K562 (cell line): ENCODE results near the gene PPT2. TPM values are rescaled to one million over a fixed set of nuclear protein-coding genes. Genes with fewer than 3 reads are reported as not detected.
A peak's percentile ranks its signal among the peaks of the same experiment; 100 is the strongest.

Experiments used
- ARNT ChIP-seq, 2 experiments: fragments of 450-650 bp; IDR thresholded peaks; 2 replicates each; pipeline ENCODE4 v1.6.1; 2016; ENCODE audit warnings: mild to moderate bottlenecking in 1 of 2
- CAMTA2 ChIP-seq: fragments of 250-450 bp; sonication (Bioruptor Pico); conservative IDR thresholded peaks from 2 replicates; pipeline ENCODE4 v1.5.1; 2022
- KLF1 ChIP-seq: fragments of 450-650 bp; IDR thresholded peaks from 2 replicates; pipeline ENCODE4 v1.6.1; 2016; ENCODE audit warnings: missing genetic modification characterization, missing compliant biosample characterization
- KLF10 ChIP-seq: fragments of 250-450 bp; sonication (Bioruptor Pico); IDR thresholded peaks from 2 replicates; pipeline ENCODE4 v1.6.1; 2021; ENCODE audit warnings: matching md5 sums
- MAFG ChIP-seq: fragments of 450-650 bp; conservative IDR thresholded peaks from 2 replicates; pipeline ENCODE4 v1.6.1; 2016; ENCODE audit warnings: missing genetic modification characterization, missing compliant biosample characterization
- MAZ ChIP-seq, 2 experiments: fragments of 450-650 bp in 1 of 2; sonication (generic) in 1 of 2; formaldehyde crosslinking; IDR thresholded peaks in 1 of 2; conservative IDR thresholded peaks in 1 of 2; 2 replicates each; pipeline versions ENCODE4 v1.4.0 to v1.5.0; 2020; ENCODE audit warnings: mild to moderate bottlenecking in 1 of 2, missing genetic modification reagents in 1 of 2
- MIER1 ChIP-seq: fragments of 450-650 bp; IDR thresholded peaks from 2 replicates; pipeline ENCODE4 v1.6.1; 2016; ENCODE audit warnings: antibody characterized with exemption, mild to moderate bottlenecking, low read depth
- XRCC3 ChIP-seq: fragments of 450-650 bp; IDR thresholded peaks from 2 replicates; pipeline ENCODE4 v1.6.1; 2017; ENCODE audit warnings: mild to moderate bottlenecking, moderate library complexity
- ZKSCAN1 ChIP-seq: fragments of 150-350 bp; IDR thresholded peaks from 2 replicates; pipeline ENCODE4 v1.6.1; 2016; ENCODE audit warnings: low read depth, low read length
- ZNF197 ChIP-seq: fragments of 200-800 bp; sonication (Bioruptor generic); IDR thresholded peaks from 2 replicates; pipeline ENCODE4 v1.6.1; 2016; ENCODE audit warnings: low read depth, missing genetic modification characterization, missing compliant biosample characterization
- ZNF23 ChIP-seq: fragments of 250-450 bp; sonication (Bioruptor Pico); IDR thresholded peaks from 2 replicates; pipeline ENCODE4 v1.4.0; 2020; ENCODE audit warnings: mild to moderate bottlenecking
- ZNF282 ChIP-seq: sonication (generic); formaldehyde crosslinking; IDR thresholded peaks from 2 replicates; pipeline ENCODE4 v1.8.1; 2023; ENCODE audit warnings: missing genetic modification reagents
- ZNF780A ChIP-seq: fragments of 250-450 bp; sonication (Bioruptor Pico); IDR thresholded peaks from 2 replicates; pipeline ENCODE4 v1.5.0; 2021; ENCODE audit warnings: mild to moderate bottlenecking
- polyA plus RNA-seq, 8 experiments: library from polyadenylated mRNA; depleted of rRNA in 4 of 8; stranded (reverse) in 5 of 8; unstranded in 3 of 8; fragments of >200 nt; fragmentation: Nextera tagmentation in 2 of 8; fragmentation: Illumina TruSeq in 1 of 8; extraction: Ambion mirVana in 2 of 8; extraction: Trizol in 1 of 8; gene quantifications; 2 replicates each; pipeline versions ENCODE4 v1.2.1 to v1.2.3, GENCODE V29; 2011 to 2014; ENCODE audit warnings: inconsistent platforms in 1 of 8, missing spikeins in 1 of 8
- total RNA-seq, 7 experiments: library from RNA; depleted of rRNA in 6 of 7; stranded (reverse); fragments of >200 nt in 6 of 7; fragmentation: Illumina TruSeq in 2 of 7; extraction: Trizol in 2 of 7; gene quantifications; 2 replicates each; pipeline versions ENCODE4 v1.2.1 to v1.2.3, GENCODE V29; 2011 to 2021; ENCODE audit warnings: low replicate concordance in 1 of 7
- TF ChIP-seq, protein P1 (sequence below): sonication (generic); formaldehyde crosslinking; IDR thresholded peaks from 2 replicates; pipeline ENCODE4 v1.8.0; 2022; ENCODE audit warnings: mild to moderate bottlenecking, missing genetic modification reagents
- TF ChIP-seq, protein P2 (sequence below): fragments of 450-650 bp; IDR thresholded peaks from 2 replicates; pipeline ENCODE4 v1.6.1; 2016; ENCODE audit warnings: low read depth
- TF ChIP-seq, protein P3 (sequence below): fragments of 250-450 bp; sonication (Bioruptor Pico); IDR thresholded peaks from 2 replicates; pipeline ENCODE4 v1.8.0; 2022; ENCODE audit warnings: moderate library complexity, mild to moderate bottlenecking, inconsistent platforms

Gene PPT2
- total and polyA plus RNA-seq, 9 of the 15 experiments (the other 6 are each of a cell fraction or from before 2014, with no cell fraction given) = 27.4 to 98.8 (median 69.9) TPM

DNA sequence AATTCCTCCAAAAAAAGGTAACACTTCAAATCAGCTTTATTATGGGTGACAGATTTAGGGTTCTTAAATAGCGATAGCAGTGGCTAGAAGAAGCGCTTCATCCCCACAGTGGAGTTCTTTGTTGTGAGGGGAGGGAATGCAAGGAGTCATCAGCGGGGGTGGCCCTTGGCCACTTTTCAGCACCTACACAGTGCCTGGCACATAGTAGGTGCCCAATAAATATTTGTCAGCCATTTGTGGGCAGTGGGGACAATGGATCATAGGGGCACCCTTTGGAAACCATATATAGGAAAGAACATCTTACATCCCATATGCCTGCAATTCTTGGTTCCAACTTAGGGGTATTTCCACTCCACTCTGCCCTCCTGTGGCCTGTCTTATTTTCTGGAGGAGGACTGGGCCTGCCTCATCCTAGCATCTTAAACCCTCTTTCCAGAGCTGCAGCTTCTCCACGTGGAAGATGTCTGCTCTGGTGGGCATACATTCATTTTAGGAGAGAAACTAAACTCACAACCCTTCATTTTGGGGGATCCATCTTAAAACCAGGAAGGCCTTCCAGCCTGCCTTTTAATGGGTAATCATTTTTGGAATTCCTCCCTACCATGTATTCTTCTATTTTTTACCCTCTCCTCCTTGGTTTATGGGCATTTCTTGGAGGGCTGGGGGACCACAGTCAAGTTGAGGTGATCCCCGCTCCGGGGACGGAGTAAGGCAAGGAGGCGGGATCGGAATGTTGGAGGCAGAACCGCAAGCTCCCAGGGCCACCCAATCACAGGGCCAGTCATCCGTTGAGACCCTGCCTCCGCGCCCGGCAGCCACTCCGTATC lies 41.1 kb downstream of the PPT2 start (continued):
- TF ChIP-seq, protein P1, sequence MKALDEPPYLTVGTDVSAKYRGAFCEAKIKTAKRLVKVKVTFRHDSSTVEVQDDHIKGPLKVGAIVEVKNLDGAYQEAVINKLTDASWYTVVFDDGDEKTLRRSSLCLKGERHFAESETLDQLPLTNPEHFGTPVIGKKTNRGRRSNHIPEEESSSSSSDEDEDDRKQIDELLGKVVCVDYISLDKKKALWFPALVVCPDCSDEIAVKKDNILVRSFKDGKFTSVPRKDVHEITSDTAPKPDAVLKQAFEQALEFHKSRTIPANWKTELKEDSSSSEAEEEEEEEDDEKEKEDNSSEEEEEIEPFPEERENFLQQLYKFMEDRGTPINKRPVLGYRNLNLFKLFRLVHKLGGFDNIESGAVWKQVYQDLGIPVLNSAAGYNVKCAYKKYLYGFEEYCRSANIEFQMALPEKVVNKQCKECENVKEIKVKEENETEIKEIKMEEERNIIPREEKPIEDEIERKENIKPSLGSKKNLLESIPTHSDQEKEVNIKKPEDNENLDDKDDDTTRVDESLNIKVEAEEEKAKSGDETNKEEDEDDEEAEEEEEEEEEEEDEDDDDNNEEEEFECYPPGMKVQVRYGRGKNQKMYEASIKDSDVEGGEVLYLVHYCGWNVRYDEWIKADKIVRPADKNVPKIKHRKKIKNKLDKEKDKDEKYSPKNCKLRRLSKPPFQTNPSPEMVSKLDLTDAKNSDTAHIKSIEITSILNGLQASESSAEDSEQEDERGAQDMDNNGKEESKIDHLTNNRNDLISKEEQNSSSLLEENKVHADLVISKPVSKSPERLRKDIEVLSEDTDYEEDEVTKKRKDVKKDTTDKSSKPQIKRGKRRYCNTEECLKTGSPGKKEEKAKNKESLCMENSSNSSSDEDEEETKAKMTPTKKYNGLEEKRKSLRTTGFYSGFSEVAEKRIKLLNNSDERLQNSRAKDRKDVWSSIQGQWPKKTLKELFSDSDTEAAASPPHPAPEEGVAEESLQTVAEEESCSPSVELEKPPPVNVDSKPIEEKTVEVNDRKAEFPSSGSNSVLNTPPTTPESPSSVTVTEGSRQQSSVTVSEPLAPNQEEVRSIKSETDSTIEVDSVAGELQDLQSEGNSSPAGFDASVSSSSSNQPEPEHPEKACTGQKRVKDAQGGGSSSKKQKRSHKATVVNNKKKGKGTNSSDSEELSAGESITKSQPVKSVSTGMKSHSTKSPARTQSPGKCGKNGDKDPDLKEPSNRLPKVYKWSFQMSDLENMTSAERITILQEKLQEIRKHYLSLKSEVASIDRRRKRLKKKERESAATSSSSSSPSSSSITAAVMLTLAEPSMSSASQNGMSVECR (CRISPR knock-in tag) = no peak
- TF ChIP-seq CAMTA2 (CRISPR knock-in tag) (no peak), ZNF197 (CRISPR knock-in tag) (no peak), MAFG (tag) (no peak), ZNF23 (no peak), KLF1 (tag) (no peak), ZNF282 (no peak), XRCC3 (no peak), ZNF780A (CRISPR knock-in tag) (no peak), ARNT (IDR thresholded peaks at IDR 0.05) (peak; percentile 73 to 88; a peak in 2 of 4 replicates), MIER1 (0 out of 2 replicates have a peak, but pooled peaks have one; percentile 39), MAZ (CRISPR knock-in tag; conservative IDR thresholded peaks at IDR 0.05 in 1 of 2, IDR thresholded peaks at IDR 0.05 in 1 of 2) (no peak), ZKSCAN1 (peak; percentile 90), KLF10 (CRISPR knock-in tag) (no peak)
- TF ChIP-seq, protein P2, sequence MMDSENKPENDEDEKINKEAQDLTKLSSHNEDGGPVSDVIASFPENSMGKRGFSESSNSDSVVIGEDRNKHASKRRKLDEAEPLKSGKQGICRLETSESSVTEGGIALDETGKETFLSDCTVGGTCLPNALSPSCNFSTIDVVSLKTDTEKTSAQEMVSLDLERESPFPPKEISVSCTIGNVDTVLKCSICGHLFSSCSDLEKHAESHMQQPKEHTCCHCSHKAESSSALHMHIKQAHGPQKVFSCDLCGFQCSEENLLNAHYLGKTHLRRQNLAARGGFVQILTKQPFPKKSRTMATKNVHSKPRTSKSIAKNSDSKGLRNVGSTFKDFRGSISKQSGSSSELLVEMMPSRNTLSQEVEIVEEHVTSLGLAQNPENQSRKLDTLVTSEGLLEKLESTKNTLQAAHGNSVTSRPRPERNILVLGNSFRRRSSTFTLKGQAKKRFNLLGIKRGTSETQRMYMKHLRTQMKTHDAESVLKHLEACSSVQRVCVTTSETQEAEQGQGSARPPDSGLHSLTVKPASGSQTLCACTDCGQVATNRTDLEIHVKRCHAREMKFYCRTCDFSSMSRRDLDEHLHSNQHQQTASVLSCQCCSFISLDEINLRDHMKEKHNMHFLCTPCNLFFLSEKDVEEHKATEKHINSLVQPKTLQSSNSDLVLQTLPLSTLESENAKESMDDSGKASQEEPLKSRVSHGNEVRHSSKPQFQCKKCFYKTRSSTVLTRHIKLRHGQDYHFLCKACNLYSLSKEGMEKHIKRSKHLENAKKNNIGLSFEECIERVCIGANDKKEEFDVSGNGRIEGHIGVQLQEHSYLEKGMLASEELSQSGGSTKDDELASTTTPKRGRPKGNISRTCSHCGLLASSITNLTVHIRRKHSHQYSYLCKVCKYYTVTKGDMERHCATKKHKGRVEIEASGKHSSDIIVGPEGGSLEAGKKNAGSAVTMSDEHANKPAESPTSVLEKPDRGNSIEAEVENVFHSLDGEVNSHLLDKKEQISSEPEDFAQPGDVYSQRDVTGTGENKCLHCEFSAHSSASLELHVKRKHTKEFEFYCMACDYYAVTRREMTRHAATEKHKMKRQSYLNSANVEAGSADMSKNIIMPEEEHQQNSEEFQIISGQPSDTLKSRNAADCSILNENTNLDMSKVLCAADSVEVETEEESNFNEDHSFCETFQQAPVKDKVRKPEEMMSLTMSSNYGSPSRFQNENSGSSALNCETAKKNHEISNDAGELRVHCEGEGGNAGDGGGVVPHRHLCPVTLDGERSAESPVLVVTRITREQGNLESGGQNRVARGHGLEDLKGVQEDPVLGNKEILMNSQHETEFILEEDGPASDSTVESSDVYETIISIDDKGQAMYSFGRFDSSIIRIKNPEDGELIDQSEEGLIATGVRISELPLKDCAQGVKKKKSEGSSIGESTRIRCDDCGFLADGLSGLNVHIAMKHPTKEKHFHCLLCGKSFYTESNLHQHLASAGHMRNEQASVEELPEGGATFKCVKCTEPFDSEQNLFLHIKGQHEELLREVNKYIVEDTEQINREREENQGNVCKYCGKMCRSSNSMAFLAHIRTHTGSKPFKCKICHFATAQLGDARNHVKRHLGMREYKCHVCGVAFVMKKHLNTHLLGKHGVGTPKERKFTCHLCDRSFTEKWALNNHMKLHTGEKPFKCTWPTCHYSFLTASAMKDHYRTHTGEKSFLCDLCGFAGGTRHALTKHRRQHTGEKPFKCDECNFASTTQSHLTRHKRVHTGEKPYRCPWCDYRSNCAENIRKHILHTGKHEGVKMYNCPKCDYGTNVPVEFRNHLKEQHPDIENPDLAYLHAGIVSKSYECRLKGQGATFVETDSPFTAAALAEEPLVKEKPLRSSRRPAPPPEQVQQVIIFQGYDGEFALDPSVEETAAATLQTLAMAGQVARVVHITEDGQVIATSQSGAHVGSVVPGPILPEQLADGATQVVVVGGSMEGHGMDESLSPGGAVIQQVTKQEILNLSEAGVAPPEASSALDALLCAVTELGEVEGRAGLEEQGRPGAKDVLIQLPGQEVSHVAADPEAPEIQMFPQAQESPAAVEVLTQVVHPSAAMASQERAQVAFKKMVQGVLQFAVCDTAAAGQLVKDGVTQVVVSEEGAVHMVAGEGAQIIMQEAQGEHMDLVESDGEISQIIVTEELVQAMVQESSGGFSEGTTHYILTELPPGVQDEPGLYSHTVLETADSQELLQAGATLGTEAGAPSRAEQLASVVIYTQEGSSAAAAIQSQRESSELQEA = no peak
- TF ChIP-seq, protein P3, sequence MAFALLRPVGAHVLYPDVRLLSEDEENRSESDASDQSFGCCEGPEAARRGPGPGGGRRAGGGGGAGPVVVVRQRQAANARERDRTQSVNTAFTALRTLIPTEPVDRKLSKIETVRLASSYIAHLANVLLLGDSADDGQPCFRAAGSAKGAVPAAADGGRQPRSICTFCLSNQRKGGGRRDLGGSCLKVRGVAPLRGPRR (CRISPR knock-in tag) = no peak
